GM12878 (cell line): Measurements from ENCODE around the gene ARL2.

Experiments
- CTCF ChIP-seq, 3 experiments: IDR thresholded peaks in 2 of 3; conservative IDR thresholded peaks in 1 of 3; 2 replicates each; pipeline ENCODE4 v1.5.1; 2011; ENCODE audit warnings: low read depth in 3 of 3, low read length in 3 of 3, mild to moderate bottlenecking in 3 of 3, control low read depth in 2 of 3, moderate library complexity in 2 of 3, inconsistent platforms in 1 of 3, mixed read lengths in 1 of 3; ENCODE audit not compliant: control insufficient read depth in 2 of 3, insufficient read depth in 1 of 3; ENCODE audit errors: extremely low read depth in 1 of 3
- EP300 ChIP-seq, 2 experiments: fragments of 150-350 bp in 1 of 2; IDR thresholded peaks; 2 replicates each; pipeline ENCODE4 v1.6.1; 2011 to 2012; ENCODE audit warnings: low read depth in 2 of 2, low read length in 2 of 2, borderline replicate concordance in 1 of 2, improper control_type of control experiment in 1 of 2, inconsistent platforms in 1 of 2; ENCODE audit not compliant: control insufficient read depth in 1 of 2
- FOXM1 ChIP-seq: IDR thresholded peaks from 2 replicates; pipeline ENCODE4 v1.6.1; 2012; ENCODE audit warnings: low read depth, mild to moderate bottlenecking, inconsistent platforms, low read length, moderate library complexity
- IRF3 ChIP-seq: fragments of 450-650 bp; IDR thresholded peaks from 2 replicates; pipeline ENCODE4 v1.6.1; 2014; ENCODE audit warnings: mild to moderate bottlenecking
- MAX ChIP-seq: IDR thresholded peaks from 2 replicates; pipeline ENCODE4 v1.6.1; 2012; ENCODE audit warnings: low read depth, low read length, improper control_type of control experiment
- NFIC ChIP-seq: IDR thresholded peaks from 2 replicates; pipeline ENCODE4 v1.6.1; 2012; ENCODE audit warnings: low read depth, mild to moderate bottlenecking, inconsistent platforms, low read length, moderate library complexity
- POLR2A ChIP-seq: IDR thresholded peaks from 2 replicates; pipeline ENCODE4 v1.6.1; 2011; ENCODE audit warnings: low read depth, mild to moderate bottlenecking, low read length
- TAF1 ChIP-seq: IDR thresholded peaks from 2 replicates; pipeline ENCODE4 v1.6.1; 2011; ENCODE audit warnings: mild to moderate bottlenecking, low read depth, low read length, borderline replicate concordance
- ZNF592 ChIP-seq: fragments of 450-650 bp; IDR thresholded peaks from 2 replicates; pipeline ENCODE4 v1.6.1; 2017; ENCODE audit warnings: mild to moderate bottlenecking, moderate library complexity

- TF ChIP-seq ZNF592 = no peak
- TF ChIP-seq IRF3 = no peak
- TF ChIP-seq CTCF (IDR thresholded peaks at IDR 0.05 in 2 of 3, conservative IDR thresholded peaks at IDR 0.05 in 1 of 3; ENCODE audit: control insufficient read depth in 2 of 3, extremely low read depth in 1 of 3, insufficient read depth in 1 of 3, low read depth in 3 of 3, low read length in 3 of 3) = no peak
- TF ChIP-seq EP300 (IDR thresholded peaks at IDR 0.05; ENCODE audit: borderline replicate concordance in 1 of 2, control insufficient read depth in 1 of 2, low read depth in 2 of 2, low read length in 2 of 2) = no peak
- no peak for TF ChIP-seq POLR2A
- no peak for TF ChIP-seq TAF1
- no peak for TF ChIP-seq NFIC
- TF ChIP-seq FOXM1 = no peak
- no peak for TF ChIP-seq MAX
Measured at GRCh38 chr11:64999478-64999877, 14.5 kb upstream of the ARL2 start.
